Measurements from ENCODE around the gene SANBR.

Gene SANBR

DNA sequence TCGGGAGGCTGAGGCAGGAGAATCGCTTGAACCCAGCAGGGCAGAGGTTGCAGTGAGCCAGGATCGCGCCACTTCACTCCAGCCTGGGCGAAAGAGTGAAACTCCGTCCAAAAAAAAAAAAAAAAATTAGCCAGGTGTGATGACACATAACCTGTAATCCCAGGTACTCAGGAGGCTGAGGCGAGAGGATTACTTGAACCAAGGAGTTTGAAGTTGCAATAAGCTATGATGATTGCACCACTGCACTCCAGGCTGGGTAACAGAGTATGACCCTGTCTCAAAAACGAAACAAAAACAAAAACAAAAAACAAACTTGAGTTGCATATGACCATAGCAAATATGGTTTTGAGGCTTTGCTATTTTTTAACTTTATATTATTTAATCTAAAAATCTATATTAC lies 25.8 kb downstream of the SANBR start:
- no peak overlapping the region for H4K8ac ChIP-seq (ENCODE audit: low read length)
- no peak overlapping the region for H3K4ac ChIP-seq (ENCODE audit: low read depth in 1 of 2, low read length in 2 of 2)
- peaks cover 23 to 49% of the 10 kb centered on the region in 2 experiments for H3K36me3 ChIP-seq (ENCODE audit: control insufficient read depth in 1 of 2, insufficient read depth in 2 of 2, low read depth in 1 of 2, low read length in 2 of 2)
- H3K27ac ChIP-seq (ENCODE audit: low read length, poor library complexity, severe bottlenecking): no peak overlapping the region
- H2AFZ ChIP-seq (ENCODE audit: low read depth, low read length): no peak overlapping the region
- H4K91ac ChIP-seq (ENCODE audit: low read length): no peak overlapping the region
- no peaks in the 10 kb centered on the region for H3K9me3 ChIP-seq (ENCODE audit: control insufficient read depth, low read length)
- H3K4me3 ChIP-seq (ENCODE audit: insufficient read depth in 1 of 2, low read depth in 1 of 2, low read length in 2 of 2): no peak overlapping the region
- no peak overlapping the region for H2AK5ac ChIP-seq (ENCODE audit: low read length, severe bottlenecking)
- no peak overlapping the region for H2BK120ac ChIP-seq (ENCODE audit: low read depth, low read length)
- no peak overlapping the region for H2BK12ac ChIP-seq (ENCODE audit: low read length in 2 of 2)
- H2BK15ac ChIP-seq (ENCODE audit: low read depth, poor library complexity, severe bottlenecking): no peak overlapping the region
- no peaks in the 10 kb centered on the region for H3K4me1 ChIP-seq (ENCODE audit: control insufficient read depth, insufficient read depth, low read depth, low read length)
- no peak overlapping the region for H3K18ac ChIP-seq (ENCODE audit: low read depth in 1 of 2, low read length in 2 of 2)
- no peak for DNase-seq
- H3K27me3 ChIP-seq (ENCODE audit: control insufficient read depth in 1 of 2, insufficient read depth in 1 of 2, low read length in 2 of 2): no peaks in the 10 kb centered on the region
- H3K4me2 ChIP-seq (ENCODE audit: low read length, poor library complexity, severe bottlenecking): no peak overlapping the region
- H2BK5ac ChIP-seq (ENCODE audit: low read depth, low read length, poor library complexity, severe bottlenecking): no peak overlapping the region
- no peak overlapping the region for H3K14ac ChIP-seq (ENCODE audit: low read length in 2 of 2)
- no peak overlapping the region for H3K23ac ChIP-seq (ENCODE audit: low read length in 2 of 2)
- H3K79me1 ChIP-seq (replicated peaks; ENCODE audit: low read length, poor library complexity, severe bottlenecking): peaks cover 5% of the 10 kb centered on the region
- 97% methylated on average over 7 of the region's 8 CpGs for WGBS
- H3K9ac ChIP-seq (ENCODE audit: low read length): no peak overlapping the region

DNA sequence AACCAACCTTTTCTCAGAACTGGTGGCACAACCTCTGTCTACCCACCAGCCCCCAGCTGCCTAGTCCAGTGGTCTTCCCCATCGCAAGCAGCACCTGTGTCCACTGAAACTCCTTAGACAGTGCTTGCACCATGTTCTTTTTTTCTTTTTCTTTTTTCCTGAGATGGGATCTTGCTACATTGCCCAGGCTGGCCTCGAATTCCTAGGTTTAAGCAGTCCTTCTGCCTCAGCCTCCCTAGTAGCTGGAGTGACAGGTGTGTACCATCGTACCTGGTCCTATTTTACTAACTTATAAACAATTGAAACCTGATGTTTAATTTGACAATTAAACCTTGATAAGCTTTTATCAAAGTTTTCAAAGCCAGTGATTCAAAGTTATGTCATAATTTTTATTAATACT lies 30.8 kb downstream of the SANBR start:
- 98% methylated on average over 2 of the region's 3 CpGs for WGBS
- no peak overlapping the region for H2BK5ac ChIP-seq (ENCODE audit: low read depth, low read length, poor library complexity, severe bottlenecking)
- no peaks in the 10 kb centered on the region for H3K27me3 ChIP-seq (ENCODE audit: control insufficient read depth in 1 of 2, insufficient read depth in 1 of 2, low read length in 2 of 2)
- H3K79me1 ChIP-seq (replicated peaks; ENCODE audit: low read length, poor library complexity, severe bottlenecking): peaks cover 3% of the 10 kb centered on the region
- H4K91ac ChIP-seq (ENCODE audit: low read length): no peak overlapping the region
- no peak overlapping the region for H3K27ac ChIP-seq (ENCODE audit: low read length, poor library complexity, severe bottlenecking)
- no peak overlapping the region for H2BK12ac ChIP-seq (ENCODE audit: low read length in 2 of 2)
- no peak overlapping the region for H2AFZ ChIP-seq (ENCODE audit: low read depth, low read length)
- no peak overlapping the region for H3K4me2 ChIP-seq (ENCODE audit: low read length, poor library complexity, severe bottlenecking)
- H2AK5ac ChIP-seq (ENCODE audit: low read length, severe bottlenecking): no peak overlapping the region
- no peaks in the 10 kb centered on the region for H3K9me3 ChIP-seq (ENCODE audit: control insufficient read depth, low read length)
- H3K18ac ChIP-seq (ENCODE audit: low read depth in 1 of 2, low read length in 2 of 2): no peak overlapping the region
- H3K23ac ChIP-seq (ENCODE audit: low read length in 2 of 2): no peak overlapping the region
- H4K8ac ChIP-seq (ENCODE audit: low read length): no peak overlapping the region
- H3K14ac ChIP-seq (ENCODE audit: low read length in 2 of 2): no peak overlapping the region
- H3K4me1 ChIP-seq (ENCODE audit: control insufficient read depth, insufficient read depth, low read depth, low read length): no peaks in the 10 kb centered on the region
- no peak overlapping the region for H2BK15ac ChIP-seq (ENCODE audit: low read depth, poor library complexity, severe bottlenecking)
- peaks cover under 1 to 12% of the 10 kb centered on the region in 2 experiments for H3K36me3 ChIP-seq (ENCODE audit: control insufficient read depth in 1 of 2, insufficient read depth in 2 of 2, low read depth in 1 of 2, low read length in 2 of 2)
- no peak overlapping the region for H3K9ac ChIP-seq (ENCODE audit: low read length)
- DNase-seq: no peak
- H3K4me3 ChIP-seq (ENCODE audit: insufficient read depth in 1 of 2, low read depth in 1 of 2, low read length in 2 of 2): no peak overlapping the region
- H2BK120ac ChIP-seq (ENCODE audit: low read depth, low read length): no peak overlapping the region
- H3K4ac ChIP-seq (ENCODE audit: low read depth in 1 of 2, low read length in 2 of 2): no peak overlapping the region

GRCh38 chr2:61100801-61101200 lies 35.1 kb downstream of the SANBR start:
- 100% methylated on average over 2 of the region's 4 CpGs for WGBS

DNA sequence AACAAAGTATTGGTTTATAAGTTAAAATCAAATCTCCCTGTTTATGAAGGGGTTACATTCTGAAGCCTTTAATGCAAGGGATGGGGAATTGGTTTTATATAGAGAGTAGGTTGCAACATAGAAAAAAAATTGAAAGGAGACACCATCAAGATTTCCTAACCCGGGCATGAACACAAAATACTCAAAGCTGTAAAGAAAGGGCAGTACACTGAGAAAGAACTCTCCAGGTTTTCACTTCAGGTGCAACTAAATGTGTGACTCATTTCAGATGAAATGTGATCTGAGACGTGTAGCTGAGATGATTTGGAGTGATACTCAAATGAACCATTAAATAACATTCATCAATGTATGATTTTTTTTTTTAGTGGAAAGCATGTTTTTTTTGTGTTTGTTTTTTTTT lies 43.6 kb downstream of the SANBR start:
- H3K27ac ChIP-seq (ENCODE audit: low read length, poor library complexity, severe bottlenecking): no peak overlapping the region
- H2BK15ac ChIP-seq (ENCODE audit: low read depth, poor library complexity, severe bottlenecking): no peak overlapping the region
- H2AFZ ChIP-seq (ENCODE audit: low read depth, low read length): no peak overlapping the region
- no peak for DNase-seq
- H2AK5ac ChIP-seq (ENCODE audit: low read length, severe bottlenecking): no peak overlapping the region
- no peak overlapping the region for H3K4me2 ChIP-seq (ENCODE audit: low read length, poor library complexity, severe bottlenecking)
- peaks cover 19 to 65% of the 10 kb centered on the region in 2 experiments for H3K36me3 ChIP-seq (ENCODE audit: control insufficient read depth in 1 of 2, insufficient read depth in 2 of 2, low read depth in 1 of 2, low read length in 2 of 2)
- no peak overlapping the region for H2BK5ac ChIP-seq (ENCODE audit: low read depth, low read length, poor library complexity, severe bottlenecking)
- no peak overlapping the region for H2BK12ac ChIP-seq (ENCODE audit: low read length in 2 of 2)
- no peak overlapping the region for H3K4ac ChIP-seq (ENCODE audit: low read depth in 1 of 2, low read length in 2 of 2)
- no peak overlapping the region for H4K8ac ChIP-seq (ENCODE audit: low read length)
- H3K27me3 ChIP-seq (ENCODE audit: control insufficient read depth in 1 of 2, insufficient read depth in 1 of 2, low read length in 2 of 2): no peaks in the 10 kb centered on the region
- H3K4me3 ChIP-seq (ENCODE audit: insufficient read depth in 1 of 2, low read depth in 1 of 2, low read length in 2 of 2): no peak overlapping the region
- no peak overlapping the region for H3K14ac ChIP-seq (ENCODE audit: low read length in 2 of 2)
- no peak overlapping the region for H3K18ac ChIP-seq (ENCODE audit: low read depth in 1 of 2, low read length in 2 of 2)
- H4K91ac ChIP-seq (ENCODE audit: low read length): no peak overlapping the region
- H3K9me3 ChIP-seq (ENCODE audit: control insufficient read depth, low read length): no peaks in the 10 kb centered on the region
- no peaks in the 10 kb centered on the region for H3K4me1 ChIP-seq (ENCODE audit: control insufficient read depth, insufficient read depth, low read depth, low read length)
- no peak overlapping the region for H3K9ac ChIP-seq (ENCODE audit: low read length)
- H3K79me1 ChIP-seq (replicated peaks; ENCODE audit: low read length, poor library complexity, severe bottlenecking): no peaks in the 10 kb centered on the region
- no CpG with 5 or more reads among the region's 2 CpGs for WGBS
- H3K23ac ChIP-seq (ENCODE audit: low read length in 2 of 2): no peak overlapping the region
- H2BK120ac ChIP-seq (ENCODE audit: low read depth, low read length): no peak overlapping the region

More at GRCh38 chr2:61100801-61101200, 35.1 kb downstream of the SANBR start:
- H3K9ac ChIP-seq (ENCODE audit: low read length): no peak overlapping the region
- H2BK15ac ChIP-seq (ENCODE audit: low read depth, poor library complexity, severe bottlenecking): no peak overlapping the region
- no peak overlapping the region for H4K8ac ChIP-seq (ENCODE audit: low read length)
- DNase-seq: no peak
- no peak overlapping the region for H3K14ac ChIP-seq (ENCODE audit: low read length in 2 of 2)
- no peak overlapping the region for H3K23ac ChIP-seq (ENCODE audit: low read length in 2 of 2)
- H2AK5ac ChIP-seq (ENCODE audit: low read length, severe bottlenecking): no peak overlapping the region
- H3K27me3 ChIP-seq (ENCODE audit: control insufficient read depth in 1 of 2, insufficient read depth in 1 of 2, low read length in 2 of 2): no peaks in the 10 kb centered on the region
- H3K36me3 ChIP-seq (ENCODE audit: control insufficient read depth in 1 of 2, insufficient read depth in 2 of 2, low read depth in 1 of 2, low read length in 2 of 2): peaks cover 8 to 23% of the 10 kb centered on the region in 2 experiments
- H3K79me1 ChIP-seq (replicated peaks; ENCODE audit: low read length, poor library complexity, severe bottlenecking): peaks cover 3% of the 10 kb centered on the region
- no peak overlapping the region for H4K91ac ChIP-seq (ENCODE audit: low read length)
- H2BK12ac ChIP-seq (ENCODE audit: low read length in 2 of 2): no peak overlapping the region
- no peaks in the 10 kb centered on the region for H3K9me3 ChIP-seq (ENCODE audit: control insufficient read depth, low read length)
- H3K18ac ChIP-seq (ENCODE audit: low read depth in 1 of 2, low read length in 2 of 2): no peak overlapping the region
- H3K4me1 ChIP-seq (ENCODE audit: control insufficient read depth, insufficient read depth, low read depth, low read length): no peaks in the 10 kb centered on the region
- H3K4me2 ChIP-seq (ENCODE audit: low read length, poor library complexity, severe bottlenecking): no peak overlapping the region
- H2BK5ac ChIP-seq (ENCODE audit: low read depth, low read length, poor library complexity, severe bottlenecking): no peak overlapping the region
- H3K4me3 ChIP-seq (ENCODE audit: insufficient read depth in 1 of 2, low read depth in 1 of 2, low read length in 2 of 2): no peak overlapping the region
- no peak overlapping the region for H2BK120ac ChIP-seq (ENCODE audit: low read depth, low read length)
- no peak overlapping the region for H3K27ac ChIP-seq (ENCODE audit: low read length, poor library complexity, severe bottlenecking)
- no peak overlapping the region for H3K4ac ChIP-seq (ENCODE audit: low read depth in 1 of 2, low read length in 2 of 2)
- no peak overlapping the region for H2AFZ ChIP-seq (ENCODE audit: low read depth, low read length)
